HG03280 (cell line): ENCODE data around the gene CCDC87.
"Not testable (repeated sequence)": the region's sequence is repeated elsewhere in the genome, so short reads cannot be mapped to it uniquely, and the experiment has no call there.

Experiments used
- ATAC-seq: cut with Tn5 transposase; IDR thresholded peaks from one replicate; pipeline ENCODE4 v1.9.1; 2021; ENCODE audit warnings: mild to moderate bottlenecking, moderate library complexity; ENCODE audit not compliant: unreplicated experiment

CCDC87 gene

GRCh38 chr11:66556086-66556485, 36.8 kb downstream of the CCDC87 start:
- ATAC-seq, result no peak

GRCh38 chr11:66555416-66555815, 37.4 kb downstream of the CCDC87 start:
- no peak for ATAC-seq

GRCh38 chr11:66554602-66555001, 38.3 kb downstream of the CCDC87 start:
- ATAC-seq, result no peak

- no peak for ATAC-seq
Observed at GRCh38 chr11:66550887-66551286, 42.0 kb downstream of the CCDC87 start.

GRCh38 chr11:66549696-66550095, 43.2 kb downstream of the CCDC87 start:
- ATAC-seq, result no peak

- ATAC-seq, result no peak
Observed at GRCh38 chr11:66548774-66549630, 43.9 kb downstream of the CCDC87 start.

- ATAC-seq, result no peak
Observed at GRCh38 chr11:66548041-66548440, 44.8 kb downstream of the CCDC87 start.

GRCh38 chr11:66547662-66548009, 45.2 kb downstream of the CCDC87 start:
- no peak for ATAC-seq

- ATAC-seq, result no peak
Observed at GRCh38 chr11:66546966-66547661, 45.7 kb downstream of the CCDC87 start.

GRCh38 chr11:66546368-66546965, 46.4 kb downstream of the CCDC87 start, which contains the start of gene ACTN3:
TSS of gene ACTN3 (plus strand) at chr11:66546903. CDS start at chr11:66546938, 35 bp downstream.
- no peak for ATAC-seq

- peak; percentile 90 for ATAC-seq
Observed at GRCh38 chr11:66545701-66546367, 47.0 kb downstream of the CCDC87 start, which contains the start of gene ZDHHC24. TSS of gene ZDHHC24 (minus strand) at chr11:66546048. CDS start at chr11:66546003, 45 bp downstream.

- ATAC-seq, result not testable (repeated sequence)
Observed at GRCh38 chr11:66544952-66545351, 47.9 kb downstream of the CCDC87 start.

- no peak for ATAC-seq
Observed at GRCh38 chr11:66543263-66544107, 49.4 kb downstream of the CCDC87 start.

- no peak for ATAC-seq
Observed at GRCh38 chr11:66542362-66542761, 50.5 kb downstream of the CCDC87 start.

GRCh38 chr11:66541892-66542291, 51.0 kb downstream of the CCDC87 start:
- ATAC-seq, result no peak

- ATAC-seq, result not testable (repeated sequence)
Observed at GRCh38 chr11:66540598-66540997, 52.3 kb downstream of the CCDC87 start.
